HCT116 (cell line): Measurements from ENCODE around the gene NFIA. TPM values are rescaled to one million over a fixed set of nuclear protein-coding genes. Genes with fewer than 3 reads are reported as not detected.

ENCODE experiments used
- ATAC-seq: fragments of 200-7000 bp; cut with Tn5 transposase; 2 replicates; pipeline ENCODE4 v1.9.1; 2020; ENCODE audit warnings: mild to moderate bottlenecking, moderate library complexity
- BruUV-seq: library from RNA; stranded (reverse); fragments of 400-500 nt; replicated peaks from 2 replicates; lab custom pipeline; 2021; lab: Mats Ljungman, UMichigan
- CTCF ChIA-PET: fragments of 300-600 bp; sonication (Branson Sonifier 250); formaldehyde crosslinking; loops from one replicate; lab custom pipeline; 2021; ENCODE audit warnings: antibody characterized with exemption; lab: Charles Lee
- POLR2A ChIA-PET: fragments of 300-600, 350-600 bp; sonication (Branson Sonifier 250); formaldehyde crosslinking; loops from one replicate; lab custom pipeline; 2021; ENCODE audit warnings: antibody characterized with exemption; lab: Charles Lee
- RAD21 ChIA-PET, 2 experiments: fragments of 300-600 bp; sonication (Branson Sonifier 250); formaldehyde crosslinking; loops; one replicate each; lab custom pipeline; 2023; ENCODE audit warnings: low total read pairs in 2 of 2; ENCODE audit not compliant: uncharacterized antibody in 2 of 2, unreplicated experiment in 2 of 2, low non-redundant PET in 1 of 2; lab: Charles Lee
- DNase-seq: peaks from one replicate; pipeline ENCODE4 v3.0.0-alpha.2; 2010; ENCODE audit warnings: low read depth, low spot score
- H2AFZ ChIP-seq: fragments of 200-600 bp; shearing (Covaris generic), sonication (generic); 2 replicates; pipeline ENCODE4 v1.6.1; 2017; ENCODE audit warnings: low read depth, mixed run types, mixed read lengths, antibody characterized with exemption, low read length; ENCODE audit not compliant: poor library complexity, severe bottlenecking
- H3K27ac ChIP-seq: 2 replicates; pipeline ENCODE4 v1.5.1; 2012; ENCODE audit warnings: low read depth, low read length
- H3K27me3 ChIP-seq: fragments of 200-600 bp; sonication (generic); 2 replicates; pipeline ENCODE4 v1.6.1; 2016; ENCODE audit warnings: mixed run types, low read length, mixed read lengths; ENCODE audit not compliant: insufficient read depth
- H3K36me3 ChIP-seq, 2 experiments: fragments of 200-500 bp in 1 of 2; fragments of 200-600 bp in 1 of 2; sonication (Bioruptor generic) in 1 of 2; sonication (generic) in 1 of 2; 2 replicates each; pipeline versions ENCODE4 v1.5.1 to v1.6.1; 2014 to 2016; ENCODE audit warnings: low read length in 2 of 2, inconsistent platforms in 1 of 2, mixed read lengths in 1 of 2, mixed run types in 1 of 2; ENCODE audit not compliant: insufficient read depth in 2 of 2, control insufficient read depth in 1 of 2
- H3K4me1 ChIP-seq, 2 experiments: fragments of 200-600 bp in 1 of 2; sonication (generic) in 1 of 2; 2 replicates each; pipeline versions ENCODE4 v1.5.1 to v1.6.1; 2012 to 2017; ENCODE audit warnings: low read length in 2 of 2, inconsistent platforms in 1 of 2, mild to moderate bottlenecking in 1 of 2, mixed read lengths in 1 of 2, mixed run types in 1 of 2, moderate library complexity in 1 of 2; ENCODE audit not compliant: insufficient read depth in 2 of 2, control insufficient read depth in 1 of 2
- H3K4me2 ChIP-seq: fragments of 200-600 bp; sonication (generic); 2 replicates; pipeline ENCODE4 v1.6.1; 2017; ENCODE audit warnings: mixed run types, low read length, mixed read lengths
- H3K4me3 ChIP-seq, 2 experiments: fragments of 200-600 bp in 1 of 2; sonication (generic) in 1 of 2; replicated peaks in 1 of 2; 2 replicates each; pipeline ENCODE4 v1.5.1; 2011 to 2016; ENCODE audit warnings: low read length in 2 of 2, control low read depth in 1 of 2, low read depth in 1 of 2, mild to moderate bottlenecking in 1 of 2, mixed read lengths in 1 of 2, mixed run types in 1 of 2
- H3K79me2 ChIP-seq: fragments of 200-600 bp; sonication (generic); 2 replicates; pipeline ENCODE4 v1.6.1; 2017; ENCODE audit warnings: mild to moderate bottlenecking, mixed run types, low read length, moderate library complexity, mixed read lengths; ENCODE audit not compliant: insufficient read depth
- H3K9ac ChIP-seq: fragments of 200-600 bp; sonication (generic); 2 replicates; pipeline ENCODE4 v1.6.1; 2016; ENCODE audit warnings: low read length, mixed read lengths
- H3K9me2 ChIP-seq: fragments of 200-600 bp; sonication (generic), shearing (Covaris generic); 2 replicates; pipeline ENCODE4 v1.6.1; 2017; ENCODE audit warnings: mixed run types, mild to moderate bottlenecking, moderate library complexity; ENCODE audit not compliant: insufficient read depth
- H3K9me3 ChIP-seq, 2 experiments: fragments of 200-500 bp in 1 of 2; fragments of 200-600 bp in 1 of 2; sonication (Bioruptor generic) in 1 of 2; sonication (generic) in 1 of 2; 2 replicates each; pipeline ENCODE4 v1.6.1; 2014 to 2017; ENCODE audit warnings: low read length in 2 of 2, mixed read lengths in 2 of 2, inconsistent platforms in 1 of 2, low read depth in 1 of 2, mild to moderate bottlenecking in 1 of 2, mixed run types in 1 of 2, moderate library complexity in 1 of 2; ENCODE audit not compliant: control insufficient read depth in 1 of 2, insufficient read depth in 1 of 2
- H4K20me1 ChIP-seq: fragments of 200-600 bp; sonication (generic), shearing (Covaris generic); 2 replicates; pipeline ENCODE4 v1.6.1; 2017; ENCODE audit warnings: mixed run types, mild to moderate bottlenecking, moderate library complexity; ENCODE audit not compliant: insufficient read depth
- CBX3 ChIP-seq: IDR thresholded peaks from 2 replicates; pipeline ENCODE4 v1.6.1; 2012; ENCODE audit warnings: low read depth
- CTCF ChIP-seq, 3 experiments: fragments of 200-600 bp in 1 of 3; sonication (generic) in 1 of 3; IDR thresholded peaks in 2 of 3; conservative IDR thresholded peaks in 1 of 3; 2 replicates each; pipeline ENCODE4 v1.5.1; 2012 to 2017; ENCODE audit warnings: low read depth in 2 of 3, low read length in 2 of 3, antibody characterized with exemption in 1 of 3, borderline replicate concordance in 1 of 3, control low read depth in 1 of 3, mild to moderate bottlenecking in 1 of 3, mixed read lengths in 1 of 3, mixed run types in 1 of 3, moderate library complexity in 1 of 3; ENCODE audit not compliant: insufficient read depth in 1 of 3
- EZH2 ChIP-seq: fragments of 200-600 bp; sonication (generic); IDR thresholded peaks from 2 replicates; pipeline ENCODE4 v1.6.1; 2017; ENCODE audit warnings: antibody characterized with exemption, mixed run types
- POLR2A ChIP-seq: IDR thresholded peaks from 2 replicates; pipeline ENCODE4 v1.7.0; 2011; ENCODE audit warnings: borderline replicate concordance; ENCODE audit not compliant: insufficient read depth, insufficient read length; ENCODE audit errors: extremely low read depth
- RAD21 ChIP-seq: IDR thresholded peaks from 2 replicates; pipeline ENCODE4 v1.6.1; 2012; ENCODE audit warnings: low read depth, mild to moderate bottlenecking
- REST ChIP-seq: IDR thresholded peaks from 2 replicates; pipeline ENCODE4 v1.6.1; 2012; ENCODE audit warnings: low read depth
- SIN3A ChIP-seq: IDR thresholded peaks from 2 replicates; pipeline ENCODE4 v1.6.1; 2012; ENCODE audit warnings: low read depth
- SRF ChIP-seq: IDR thresholded peaks from 2 replicates; pipeline ENCODE4 v1.6.1; 2012; ENCODE audit warnings: low read depth
- TCF7L2 ChIP-seq: IDR thresholded peaks from 2 replicates; pipeline ENCODE4 v1.7.0; 2011; ENCODE audit warnings: borderline replicate concordance, inconsistent platforms; ENCODE audit not compliant: insufficient read depth, insufficient read length; ENCODE audit errors: extremely low read depth
- YY1 ChIP-seq: IDR thresholded peaks from 2 replicates; pipeline ENCODE4 v1.6.1; 2011; ENCODE audit warnings: low read length, low read depth, moderate library complexity, mild to moderate bottlenecking; ENCODE audit not compliant: insufficient replicate concordance; ENCODE audit errors: extremely low read depth
- ZBTB33 ChIP-seq: IDR thresholded peaks from 2 replicates; pipeline ENCODE4 v1.6.1; 2011; ENCODE audit warnings: mild to moderate bottlenecking, low read length, moderate library complexity; ENCODE audit not compliant: insufficient replicate concordance; ENCODE audit errors: extremely low read depth
- ZFX ChIP-seq: fragments of 450-650 bp; IDR thresholded peaks from 2 replicates; pipeline ENCODE4 v1.6.1; 2017
- intact Hi-C: fragments of 100-400 bp; cut with micrococcal nuclease; formaldehyde crosslinking; loops from 2 replicates; pipeline ENCODE4 v1.10.0; 2022
- total RNA-seq: library from RNA; stranded (reverse); gene quantifications from one replicate; pipeline ENCODE4 v1.2.1, GENCODE V29; 2021; ENCODE audit not compliant: unreplicated experiment

Gene NFIA
- total RNA-seq, 1 experiment from 2014 or later = 17.2 TPM

- Histone ChIP-seq H3K4me1 (peaks cover 10 to 18% of the 10 kb centered on the region in 2 experiments), H3K36me3 (no peaks in the 10 kb centered on the region), H3K4me3 (no peak overlapping the region), H3K27me3 (no peaks in the 10 kb centered on the region), H3K9me2 (no peaks in the 10 kb centered on the region), H3K9me3 (no peaks in the 10 kb centered on the region), H3K4me2 (no peak overlapping the region), H3K79me2 (no peaks in the 10 kb centered on the region), H4K20me1 (no peaks in the 10 kb centered on the region), H2AFZ (no peak overlapping the region), H3K27ac (no peak overlapping the region), H3K9ac (no peak overlapping the region)
- DNase-seq (no peak), ATAC-seq (no peak)
- TF ChIP-seq REST (no peak), ZFX (no peak), RAD21 (no peak), SIN3A (no peak), ZBTB33 (no peak), CBX3 (no peak), TCF7L2 (no peak), POLR2A (no peak), EZH2 (no peak), SRF (no peak), YY1 (no peak), CTCF (IDR thresholded peaks at IDR 0.05 in 2 of 3, conservative IDR thresholded peaks at IDR 0.05 in 1 of 3; ENCODE audit: borderline replicate concordance in 1 of 3, insufficient read depth in 1 of 3, low read depth in 2 of 3, low read length in 2 of 3) (no peak)
- intact Hi-C loops = no loop called here
- BruUV-seq = no TSS peak
- ChIA-PET RAD21 (no interaction called here), POLR2A (no interaction called here), CTCF (no interaction called here)
Measured at GRCh38 chr1:61477301-61477700, 394.9 kb downstream of the NFIA start.
